Muscle layer of duodenum (tissue), 2 donors: Measurements from ENCODE around the gene PIK3R5.

Source experiments
- H3K27ac ChIP-seq: one replicate; pipeline ENCODE4 v1.7.0; 2013; ENCODE audit warnings: mild to moderate bottlenecking, low read length
- H3K27me3 ChIP-seq: one replicate; pipeline ENCODE4 v1.7.0; 2013; ENCODE audit warnings: low read depth, mild to moderate bottlenecking, control low read depth, low read length
- H3K36me3 ChIP-seq, 2 donors: one replicate each; pipeline ENCODE4 v1.7.0; 2013; ENCODE audit warnings: low read length in 2 of 2, control low read depth in 1 of 2, mild to moderate bottlenecking in 1 of 2; ENCODE audit not compliant: insufficient read depth in 2 of 2, control insufficient read depth in 1 of 2
- H3K4me1 ChIP-seq, 2 donors: one replicate each; pipeline ENCODE4 v1.7.0; 2013; ENCODE audit warnings: low read length in 2 of 2, mild to moderate bottlenecking in 2 of 2, control low read depth in 1 of 2, moderate library complexity in 1 of 2; ENCODE audit not compliant: insufficient read depth in 2 of 2, control insufficient read depth in 1 of 2
- H3K4me3 ChIP-seq, 2 donors: one replicate each; pipeline ENCODE4 v1.7.0; 2013; ENCODE audit warnings: low read length in 2 of 2, low read depth in 1 of 2, mild to moderate bottlenecking in 1 of 2
- H3K9me3 ChIP-seq, 2 donors: one replicate each; pipeline ENCODE4 v1.7.0; 2013; ENCODE audit warnings: low read length in 2 of 2, control low read depth in 1 of 2, mild to moderate bottlenecking in 1 of 2; ENCODE audit not compliant: control insufficient read depth in 1 of 2
- donor health status: healthy.

Gene PIK3R5

DNA sequence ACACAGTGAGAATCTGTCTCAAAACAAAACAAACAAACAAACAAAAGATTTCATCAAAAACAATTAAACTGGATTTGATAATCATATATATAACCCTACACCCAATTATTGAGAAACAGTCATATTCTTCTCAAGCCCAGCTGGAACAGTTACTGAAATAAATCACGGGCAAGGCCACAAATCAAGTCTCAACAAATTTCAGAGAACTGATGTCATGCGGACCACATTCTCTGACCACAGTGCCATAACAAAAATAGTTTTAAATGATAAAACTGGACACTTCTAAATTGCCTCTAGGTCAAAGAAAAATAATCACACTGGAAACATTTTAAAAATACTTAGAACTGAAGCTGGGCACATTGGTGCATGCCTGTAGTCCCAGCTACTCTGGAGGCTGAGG lies 15.9 kb upstream of the PIK3R5 start:
- Histone ChIP-seq H3K36me3 (no peaks in the 10 kb centered on the region), H3K9me3 (no peaks in the 10 kb centered on the region), H3K4me3 (no peak overlapping the region), H3K4me1 (no peaks in the 10 kb centered on the region), H3K27me3 (no peaks in the 10 kb centered on the region), H3K27ac (no peak overlapping the region)

DNA sequence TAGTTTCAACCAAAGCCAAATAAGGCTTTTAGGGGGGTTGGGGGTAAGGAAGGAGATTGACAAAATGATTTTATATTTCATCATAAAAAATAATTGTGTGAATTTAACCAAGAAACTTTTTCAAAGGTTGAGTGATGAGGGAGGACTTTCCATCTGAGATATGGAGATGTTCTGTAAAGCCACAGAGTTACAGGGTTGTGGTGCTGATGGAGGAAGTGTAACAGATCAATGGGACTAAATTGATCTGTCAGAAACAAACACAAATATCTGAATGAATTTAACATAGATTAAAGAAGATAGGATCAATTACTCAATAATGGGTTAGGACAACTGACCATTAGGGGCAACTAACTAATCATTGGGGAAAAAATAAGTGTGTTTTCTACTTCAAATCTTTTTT lies 14.2 kb upstream of the PIK3R5 start:
- H3K27ac ChIP-seq: no peak overlapping the region
- no peaks in the 10 kb centered on the region for H3K9me3 ChIP-seq
- H3K4me3 ChIP-seq: no peak overlapping the region
- no peaks in the 10 kb centered on the region for H3K27me3 ChIP-seq
- H3K36me3 ChIP-seq: no peaks in the 10 kb centered on the region
- H3K4me1 ChIP-seq: no peaks in the 10 kb centered on the region

DNA sequence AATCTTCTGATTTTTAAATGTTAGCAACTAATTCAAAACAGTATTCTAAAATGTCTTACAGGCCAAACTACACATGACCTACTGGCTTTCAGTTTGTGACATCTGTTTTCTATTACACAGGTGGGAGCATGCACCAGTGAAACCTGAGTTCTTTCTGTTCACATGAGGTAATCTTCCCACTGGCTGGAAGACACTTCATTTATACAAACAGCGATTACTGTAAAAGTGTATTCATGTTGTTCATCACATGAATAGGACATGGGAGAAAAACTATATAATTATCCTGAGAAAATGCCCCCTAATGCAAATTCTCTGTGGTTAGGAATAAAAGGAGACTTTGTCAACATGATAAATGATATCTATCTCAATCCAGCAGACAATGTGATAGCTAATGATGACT lies 11.1 kb upstream of the PIK3R5 start:
- Histone ChIP-seq H3K36me3 (no peaks in the 10 kb centered on the region), H3K4me1 (no peaks in the 10 kb centered on the region)

DNA sequence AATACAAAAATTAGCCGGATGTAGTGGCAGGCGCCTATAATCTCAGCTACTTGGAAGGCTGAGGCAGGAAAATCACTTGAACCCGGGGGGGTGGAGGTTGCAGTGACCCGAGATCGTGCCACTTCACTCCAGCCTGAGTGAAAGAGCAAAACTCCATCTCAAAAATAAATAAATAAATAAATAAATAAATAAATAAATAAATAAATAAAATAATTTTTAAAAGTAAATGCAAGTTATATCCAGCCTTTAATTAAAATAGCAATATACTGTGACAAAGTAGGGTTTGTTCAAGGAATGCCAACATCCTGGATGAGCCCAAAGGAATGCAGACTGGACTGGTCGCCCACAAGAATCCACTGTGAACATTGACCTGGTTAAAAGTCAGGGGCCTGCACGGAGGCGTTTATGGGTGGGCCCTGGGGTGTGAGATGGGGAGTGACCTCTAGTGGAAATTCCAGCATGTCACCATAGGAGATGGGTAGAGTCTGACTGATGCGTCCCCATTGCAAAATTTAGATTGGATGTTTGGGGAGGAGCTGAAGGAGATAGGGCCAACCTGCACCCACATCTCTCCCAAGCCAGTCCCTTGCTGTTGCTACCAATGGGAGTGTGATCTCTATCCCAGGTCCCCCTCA lies 9.7 kb upstream of the PIK3R5 start:
- no peak overlapping the region for H3K4me3 ChIP-seq
- no peak overlapping the region for H3K27ac ChIP-seq
- no peaks in the 10 kb centered on the region for H3K4me1 ChIP-seq
- H3K27me3 ChIP-seq: no peaks in the 10 kb centered on the region
- no peaks in the 10 kb centered on the region for H3K9me3 ChIP-seq
- H3K36me3 ChIP-seq: no peaks in the 10 kb centered on the region

More for the DNA sequence above, 11.1 kb upstream of the PIK3R5 start:
- no peaks in the 10 kb centered on the region for H3K27me3 ChIP-seq
- H3K27ac ChIP-seq: no peak overlapping the region
- no peaks in the 10 kb centered on the region for H3K9me3 ChIP-seq
- no peak overlapping the region for H3K4me3 ChIP-seq

DNA sequence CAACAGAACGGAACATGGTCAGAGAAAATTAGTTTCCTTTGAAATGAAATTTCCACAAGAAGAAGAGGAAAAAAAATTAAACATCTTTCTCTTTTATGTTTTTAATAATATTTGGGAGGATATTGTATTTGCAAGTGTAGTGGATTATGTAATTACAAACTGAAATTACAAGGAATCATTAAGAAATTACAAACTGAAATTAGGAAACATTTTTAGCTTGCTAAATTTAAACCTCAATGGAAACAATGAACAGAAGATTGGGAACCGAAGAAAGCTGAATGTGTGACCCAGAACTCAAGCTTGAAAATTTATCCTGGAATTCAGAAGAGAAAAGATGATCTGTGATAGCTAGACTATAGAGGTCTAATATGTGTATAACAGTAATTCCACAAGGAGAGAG lies 4.4 kb upstream of the PIK3R5 start:
- Histone ChIP-seq H3K27ac (no peak overlapping the region), H3K4me3 (no peak overlapping the region), H3K4me1 (peaks cover 0 to 6% of the 10 kb centered on the region in 2 donors), H3K36me3 (no peaks in the 10 kb centered on the region), H3K9me3 (no peaks in the 10 kb centered on the region), H3K27me3 (peaks cover 5% of the 10 kb centered on the region)

DNA sequence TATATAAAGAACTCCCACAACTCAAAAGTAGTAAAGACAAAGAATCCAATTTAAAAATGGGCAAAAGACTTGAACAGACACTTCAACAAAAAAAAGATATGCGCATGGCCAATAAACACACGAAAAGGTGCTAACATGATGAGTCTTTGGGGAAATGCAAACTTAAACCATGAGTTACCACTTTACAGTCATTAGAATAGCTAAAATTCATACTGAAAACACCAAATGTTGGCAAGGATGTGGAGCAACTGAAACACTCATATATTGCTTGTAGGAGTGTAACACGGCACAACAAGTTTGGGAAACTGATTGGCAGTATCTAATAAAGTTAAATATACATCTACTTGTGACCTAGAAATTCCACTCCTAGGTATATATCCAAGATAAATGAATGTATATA lies 3.0 kb upstream of the PIK3R5 start:
- no peaks in the 10 kb centered on the region for H3K9me3 ChIP-seq
- H3K4me1 ChIP-seq: peaks cover 0 to 6% of the 10 kb centered on the region in 2 donors
- H3K27ac ChIP-seq: no peak overlapping the region

DNA sequence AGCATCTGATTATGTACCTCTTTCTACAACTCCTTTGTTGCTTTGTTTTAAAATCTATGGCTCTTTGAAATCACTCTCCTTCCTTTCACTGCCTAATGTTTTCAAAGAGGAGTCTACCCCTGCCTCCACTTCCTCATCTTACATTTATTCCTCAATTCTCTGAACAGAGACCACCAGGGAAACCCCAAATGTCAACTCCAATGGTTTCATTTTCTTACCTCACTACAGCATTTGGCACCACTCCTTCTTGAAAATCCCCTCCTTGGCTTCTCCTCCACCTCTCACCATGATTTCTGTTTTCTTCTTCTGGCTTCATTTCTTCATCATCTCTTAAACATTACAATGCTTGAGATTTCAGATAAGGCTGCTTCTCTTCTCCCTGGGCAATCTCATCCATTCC lies 2.4 kb upstream of the PIK3R5 start:
- H3K27me3 ChIP-seq: peaks cover 6% of the 10 kb centered on the region
- H3K4me1 ChIP-seq: peaks cover 0 to 6% of the 10 kb centered on the region in 2 donors
- H3K36me3 ChIP-seq: no peaks in the 10 kb centered on the region
- no peaks in the 10 kb centered on the region for H3K9me3 ChIP-seq
- no peak overlapping the region for H3K4me3 ChIP-seq
- no peak overlapping the region for H3K27ac ChIP-seq

More for the DNA sequence above, 3.0 kb upstream of the PIK3R5 start:
- H3K27me3 ChIP-seq: peaks cover 6% of the 10 kb centered on the region
- no peaks in the 10 kb centered on the region for H3K36me3 ChIP-seq
- no peak overlapping the region for H3K4me3 ChIP-seq

DNA sequence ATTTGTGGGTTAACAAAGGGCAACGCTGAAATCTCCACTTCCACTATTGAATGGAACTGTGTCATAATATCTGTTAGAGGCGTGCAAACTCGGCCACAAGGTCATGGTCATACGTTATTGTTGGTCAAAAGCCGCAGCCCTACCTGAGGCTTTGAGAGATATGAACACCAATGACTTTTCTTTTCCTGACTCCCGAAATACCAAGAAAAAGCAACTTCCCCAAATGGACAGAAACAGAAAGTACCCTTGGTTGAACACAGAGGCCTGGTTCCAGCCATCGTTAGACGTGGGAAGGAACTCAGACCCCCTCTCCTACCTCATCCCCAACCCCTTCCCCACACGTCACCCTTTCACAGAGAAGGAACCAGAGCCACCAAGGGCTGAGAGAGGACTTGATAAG lies 1.4 kb upstream of the PIK3R5 start:
- peaks cover 6% of the 10 kb centered on the region for H3K27me3 ChIP-seq
- H3K4me1 ChIP-seq: peaks cover 0 to 6% of the 10 kb centered on the region in 2 donors
- no peaks in the 10 kb centered on the region for H3K9me3 ChIP-seq
- no peak overlapping the region for H3K4me3 ChIP-seq
- H3K36me3 ChIP-seq: no peaks in the 10 kb centered on the region
- peak overlapping the region; percentile 4 for H3K27ac ChIP-seq

DNA sequence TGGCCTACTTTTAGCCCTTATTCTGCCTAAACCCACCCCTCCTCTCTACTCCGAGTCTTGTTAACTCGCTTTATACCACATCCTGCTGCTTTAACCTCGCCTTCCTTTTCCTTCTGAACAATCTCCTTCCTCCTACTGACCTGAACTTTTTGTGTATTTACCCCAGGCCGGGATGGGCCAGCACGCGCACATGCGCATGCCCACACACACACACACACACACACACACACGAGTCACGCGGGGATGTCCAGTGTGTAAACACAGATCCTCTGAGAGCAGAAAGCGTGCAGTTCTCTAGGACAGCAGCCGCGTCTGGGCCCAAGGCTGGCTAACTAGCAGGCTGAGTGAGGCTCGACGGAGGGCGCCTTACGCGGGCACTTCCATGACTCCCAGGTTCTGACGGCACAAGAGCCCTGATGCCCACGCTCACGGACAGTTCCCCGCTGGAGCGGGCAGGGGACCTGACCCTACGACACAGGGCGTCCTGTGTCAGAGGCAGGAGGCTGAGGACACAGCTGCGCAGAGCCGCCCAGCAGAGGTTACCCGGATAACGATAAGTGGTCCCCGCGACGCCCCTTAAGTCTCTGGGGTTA lies 610 bp downstream of the PIK3R5 start:
- Histone ChIP-seq H3K27me3 (peaks cover 6% of the 10 kb centered on the region), H3K36me3 (no peaks in the 10 kb centered on the region), H3K4me3 (peak overlapping the region; percentile 46 to 55), H3K4me1 (peaks cover 0 to 6% of the 10 kb centered on the region in 2 donors), H3K9me3 (no peaks in the 10 kb centered on the region), H3K27ac (peak overlapping the region; percentile 43)

DNA sequence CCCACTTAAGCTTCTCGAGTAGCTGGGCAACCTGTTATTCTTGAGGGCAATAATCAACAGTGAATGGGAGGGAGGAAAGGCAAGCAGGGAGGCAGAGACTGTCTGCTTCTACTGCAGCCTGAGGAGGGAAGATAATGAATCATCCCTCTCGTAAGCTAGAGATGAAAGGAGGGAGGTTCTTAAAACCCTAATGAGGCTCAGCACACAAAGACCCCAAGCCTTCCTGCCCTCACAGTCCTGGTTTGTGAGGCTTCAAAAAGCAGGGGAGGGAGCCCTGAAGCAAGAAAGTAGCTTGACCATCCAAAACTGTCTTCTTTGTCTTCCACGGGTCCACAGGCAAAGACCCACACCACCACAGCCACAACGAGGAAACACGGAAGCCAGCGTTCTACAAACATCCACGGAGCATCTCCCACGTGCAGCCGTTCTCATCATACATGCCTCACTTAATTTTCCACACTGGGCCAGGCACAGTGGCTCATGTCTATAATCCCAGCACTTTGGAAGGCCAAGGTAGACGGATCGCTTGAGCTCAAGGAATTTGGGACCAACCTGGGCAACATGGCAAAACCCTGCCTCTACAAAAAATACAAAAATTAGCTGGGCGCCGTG lies 1.8 kb downstream of the PIK3R5 start:
- Histone ChIP-seq H3K36me3 (no peaks in the 10 kb centered on the region), H3K9me3 (no peaks in the 10 kb centered on the region), H3K27me3 (peaks cover 6% of the 10 kb centered on the region), H3K27ac (no peak overlapping the region), H3K4me1 (peaks cover 0 to 6% of the 10 kb centered on the region in 2 donors), H3K4me3 (no peak overlapping the region)

DNA sequence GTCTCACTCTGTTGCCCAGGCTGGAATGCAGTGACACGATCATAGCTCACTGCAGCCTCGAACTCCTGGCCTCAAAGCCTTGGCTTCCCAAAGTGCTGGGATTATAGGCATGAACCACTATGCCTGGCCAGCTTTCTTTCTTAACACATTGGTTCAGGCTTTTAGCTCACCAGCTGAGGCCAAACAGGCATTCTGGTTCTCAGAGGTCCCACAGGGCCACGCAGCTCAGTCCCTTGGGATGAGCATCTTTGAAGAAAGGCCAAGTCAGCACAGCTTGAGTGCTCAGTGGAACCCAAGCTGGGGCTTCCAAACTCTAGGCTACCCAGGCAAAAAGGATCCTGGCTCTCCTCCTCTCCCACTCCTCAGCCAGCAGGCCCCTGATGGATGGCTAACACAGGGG lies 2.5 kb downstream of the PIK3R5 start:
- Histone ChIP-seq H3K27me3 (peaks cover 6% of the 10 kb centered on the region), H3K27ac (no peak overlapping the region), H3K9me3 (no peaks in the 10 kb centered on the region), H3K4me1 (peaks cover 0 to 6% of the 10 kb centered on the region in 2 donors), H3K36me3 (no peaks in the 10 kb centered on the region), H3K4me3 (no peak overlapping the region)
